GM21717 (cell line): ENCODE measurements around the gene RNU1-3.
"Not testable (repeated sequence)": the region's sequence is repeated elsewhere in the genome, so short reads cannot be mapped to it uniquely, and the experiment has no call there.

ENCODE experiments used
- ATAC-seq: cut with Tn5 transposase; IDR thresholded peaks from one replicate; pipeline ENCODE4 v1.9.1; 2021; ENCODE audit warnings: mild to moderate bottlenecking, moderate library complexity; ENCODE audit not compliant: unreplicated experiment

RNU1-3 gene

DNA sequence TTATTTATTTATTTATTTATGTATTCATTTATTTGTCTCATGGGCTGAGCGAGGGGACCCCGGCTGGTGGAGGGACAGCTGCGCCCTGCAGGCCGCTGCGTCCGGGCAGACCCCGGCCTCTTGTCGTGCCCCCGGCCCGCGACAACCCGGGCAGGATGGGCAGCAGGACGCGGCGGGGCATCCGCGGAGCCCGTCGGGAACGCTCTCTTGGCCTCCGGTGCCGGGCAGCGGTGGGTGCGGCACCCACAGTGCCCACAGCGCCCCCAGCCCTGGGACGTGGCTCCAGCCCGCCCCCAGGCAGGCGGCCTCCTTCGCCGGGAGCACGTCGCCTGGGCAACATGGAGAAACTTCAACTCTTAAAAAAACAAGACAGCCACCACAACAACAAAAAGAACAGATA lies 8.5 kb downstream of the RNU1-3 start:
- not testable (repeated sequence) for ATAC-seq

GRCh38 chr1:16656981-16657683 lies 9.6 kb downstream of the RNU1-3 start:
- not testable (repeated sequence) for ATAC-seq

GRCh38 chr1:16656574-16656973 lies 10.2 kb downstream of the RNU1-3 start:
- ATAC-seq: not testable (repeated sequence)

- ATAC-seq: not testable (repeated sequence)
Observed at GRCh38 chr1:16651560-16651959, 15.2 kb downstream of the RNU1-3 start.

DNA sequence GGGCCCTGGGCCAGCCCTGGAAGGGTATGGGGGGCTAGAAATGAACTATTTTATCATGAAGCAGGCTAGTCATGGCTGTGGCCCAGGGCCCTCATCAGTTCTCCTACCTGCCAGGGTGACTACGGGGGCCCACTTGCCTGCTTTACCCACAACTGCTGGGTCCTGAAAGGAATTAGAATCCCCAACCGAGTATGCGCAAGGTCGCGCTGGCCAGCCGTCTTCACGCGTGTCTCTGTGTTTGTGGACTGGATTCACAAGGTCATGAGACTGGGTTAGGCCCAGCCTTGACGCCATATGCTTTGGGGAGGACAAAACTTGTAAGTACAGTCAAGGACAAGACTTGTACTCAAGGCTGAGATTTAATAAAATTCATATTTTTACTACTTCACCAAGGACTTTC lies 16.8 kb downstream of the RNU1-3 start:
- ATAC-seq: not testable (repeated sequence)

GRCh38 chr1:16649390-16649789 lies 17.4 kb downstream of the RNU1-3 start:
- ATAC-seq: not testable (repeated sequence)

- not testable (repeated sequence) for ATAC-seq
Observed at GRCh38 chr1:16648756-16649155, 18.0 kb downstream of the RNU1-3 start.

DNA sequence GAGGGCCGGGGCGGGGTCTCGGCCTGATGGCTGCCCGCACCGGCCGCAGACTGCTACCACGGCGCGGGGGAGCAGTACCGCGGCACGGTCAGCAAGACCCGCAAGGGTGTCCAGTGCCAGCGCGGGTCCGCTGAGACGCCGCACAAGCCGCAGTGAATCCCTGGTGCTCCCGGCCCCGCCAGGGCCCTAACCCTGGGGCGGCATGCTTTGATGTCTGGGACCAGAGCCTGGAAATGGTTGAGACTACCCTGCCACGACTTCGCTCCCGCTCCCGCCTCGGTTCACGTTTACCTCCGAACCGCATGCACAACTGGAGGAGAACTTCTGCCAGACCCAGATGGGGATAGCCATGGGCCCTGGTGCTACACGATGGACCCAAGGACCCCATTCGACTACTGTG lies 18.5 kb downstream of the RNU1-3 start:
- not testable (repeated sequence) for ATAC-seq

DNA sequence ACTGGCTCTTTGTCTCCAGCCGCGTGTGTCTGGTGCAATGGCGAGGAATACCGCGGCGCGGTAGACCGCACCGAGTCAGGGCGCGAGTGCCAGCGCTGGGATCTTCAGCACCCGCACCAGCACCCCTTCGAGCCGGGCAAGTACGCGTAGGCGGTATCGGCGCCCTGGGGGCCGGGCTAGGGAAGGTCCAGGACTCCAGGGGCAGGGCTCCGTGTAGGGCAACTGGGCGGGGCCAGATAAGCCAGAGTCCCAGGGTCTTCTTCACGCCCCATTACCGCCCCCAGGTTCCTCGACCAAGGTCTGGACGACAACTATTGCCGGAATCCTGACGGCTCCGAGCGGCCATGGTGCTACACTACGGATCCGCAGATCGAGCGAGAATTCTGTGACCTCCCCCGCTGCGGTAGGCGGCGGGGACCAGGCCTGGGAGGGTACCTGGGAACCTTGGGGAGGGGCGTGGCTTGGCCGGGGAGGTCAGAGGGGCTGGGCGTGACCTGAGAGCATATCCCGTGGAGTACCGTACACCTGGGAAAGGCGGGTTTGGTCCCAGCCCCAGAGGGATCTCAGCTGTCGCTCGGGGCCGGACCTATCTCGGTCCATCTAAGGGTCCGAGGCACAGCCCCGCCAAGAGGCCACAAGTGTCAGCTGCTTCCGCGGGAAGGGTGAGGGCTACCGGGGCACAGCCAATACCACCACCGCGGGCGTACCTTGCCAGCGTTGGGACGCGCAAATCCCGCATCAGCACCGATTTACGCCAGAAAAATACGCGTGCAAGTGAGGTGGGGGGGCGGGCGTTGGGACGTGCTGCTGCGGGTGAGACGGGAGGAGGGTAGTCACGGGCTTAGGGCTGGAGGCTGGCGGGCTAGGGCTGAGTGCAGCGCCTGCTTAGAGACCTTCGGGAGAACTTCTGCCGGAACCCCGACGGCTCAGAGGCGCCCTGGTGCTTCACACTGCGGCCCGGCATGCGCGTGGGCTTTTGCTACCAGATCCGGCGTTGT lies 19.3 kb downstream of the RNU1-3 start:
- ATAC-seq: not testable (repeated sequence)

DNA sequence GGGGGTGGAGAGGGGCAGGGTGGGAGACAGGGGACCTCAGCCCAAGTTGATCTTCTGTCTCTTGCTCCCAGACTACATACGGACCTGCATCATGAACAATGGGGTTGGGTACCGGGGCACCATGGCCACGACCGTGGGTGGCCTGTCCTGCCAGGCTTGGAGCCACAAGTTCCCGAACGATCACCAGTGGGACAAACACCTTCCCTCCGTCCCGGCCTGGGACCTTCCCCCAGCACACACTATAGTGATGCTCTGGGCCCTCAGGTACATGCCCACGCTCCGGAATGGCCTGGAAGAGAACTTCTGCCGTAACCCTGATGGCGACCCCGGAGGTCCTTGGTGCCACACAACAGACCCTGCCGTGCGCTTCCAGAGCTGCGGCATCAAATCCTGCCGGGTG lies 20.0 kb downstream of the RNU1-3 start:
- not testable (repeated sequence) for ATAC-seq

- ATAC-seq: not testable (repeated sequence)
Observed at GRCh38 chr1:16646061-16646664, 20.6 kb downstream of the RNU1-3 start.

DNA sequence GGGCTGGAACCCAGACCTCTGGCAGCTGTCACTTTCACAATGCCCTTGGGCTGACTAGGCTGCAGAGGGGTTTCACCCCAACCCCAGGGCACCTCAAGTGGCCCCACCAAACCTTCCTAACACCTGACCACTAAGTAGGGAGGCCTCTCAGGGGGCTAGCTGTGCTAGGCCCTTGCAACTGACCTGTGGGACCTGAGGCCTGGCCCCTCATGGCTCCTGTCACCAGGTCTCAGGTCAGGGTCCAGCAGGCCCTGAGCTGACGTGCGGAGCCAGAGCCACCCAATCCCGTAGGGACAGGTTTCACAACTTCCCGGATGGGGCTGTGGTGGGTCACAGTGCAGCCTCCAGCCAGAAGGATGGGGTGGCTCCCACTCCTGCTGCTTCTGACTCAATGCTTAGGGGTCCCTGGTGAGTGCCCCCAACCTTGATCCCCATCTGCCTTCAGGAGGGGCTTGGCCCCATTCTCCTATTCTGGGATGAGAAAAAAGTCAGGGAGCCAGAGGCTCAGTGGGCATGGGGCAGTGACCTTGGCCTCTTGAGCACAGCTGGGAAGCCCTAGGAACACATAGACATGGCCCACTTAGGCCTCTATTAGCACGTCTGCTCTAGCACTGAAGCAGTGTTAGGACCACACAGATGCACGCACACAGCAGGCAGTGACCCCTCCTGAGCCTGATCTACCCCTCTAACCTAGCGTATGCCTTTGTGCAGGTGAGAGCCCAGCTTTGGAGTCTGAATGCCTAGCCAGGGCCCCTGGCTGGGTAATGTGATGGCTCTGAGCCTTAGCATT lies 21.3 kb downstream of the RNU1-3 start:
- ATAC-seq: peak; percentile 2

DNA sequence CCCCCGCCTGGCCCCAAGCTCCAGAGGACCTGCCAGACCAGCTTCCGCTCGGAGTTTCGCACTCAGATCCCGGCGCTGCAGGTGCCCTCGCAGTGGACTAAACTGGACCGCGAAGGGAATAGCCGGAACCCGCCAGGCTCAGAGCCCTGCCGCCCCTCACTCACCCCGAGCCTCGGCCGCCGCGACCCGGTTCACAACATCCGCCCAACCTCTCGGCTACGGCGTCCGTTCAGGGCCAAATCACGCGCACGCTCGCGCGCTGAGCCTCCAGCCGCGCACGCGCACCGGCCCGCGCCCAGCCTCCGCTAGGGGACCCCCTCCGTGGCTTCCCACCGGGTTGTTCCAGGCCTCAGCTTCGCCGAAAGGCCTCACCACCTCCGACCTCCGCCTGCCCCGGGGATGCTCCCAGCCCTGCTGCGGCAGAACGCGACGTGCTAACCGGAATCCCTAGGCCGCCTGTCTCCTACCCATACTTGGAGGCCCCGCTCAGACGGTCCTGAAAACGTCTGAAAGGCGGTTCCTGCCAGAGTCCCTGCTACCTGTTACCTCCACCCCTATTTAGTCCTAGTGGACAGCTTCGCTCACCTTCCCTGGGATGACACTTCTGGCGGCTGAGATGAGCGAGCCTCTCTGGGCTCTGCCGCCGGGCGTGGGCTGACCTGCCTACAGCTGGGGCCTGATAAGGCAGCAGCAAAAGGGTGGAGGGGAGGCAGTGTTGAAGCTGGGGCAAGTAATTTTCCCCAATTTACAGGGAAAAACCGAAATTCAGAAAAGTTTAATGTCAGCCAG lies 22.1 kb downstream of the RNU1-3 start:
- ATAC-seq: peak; percentile 59

DNA sequence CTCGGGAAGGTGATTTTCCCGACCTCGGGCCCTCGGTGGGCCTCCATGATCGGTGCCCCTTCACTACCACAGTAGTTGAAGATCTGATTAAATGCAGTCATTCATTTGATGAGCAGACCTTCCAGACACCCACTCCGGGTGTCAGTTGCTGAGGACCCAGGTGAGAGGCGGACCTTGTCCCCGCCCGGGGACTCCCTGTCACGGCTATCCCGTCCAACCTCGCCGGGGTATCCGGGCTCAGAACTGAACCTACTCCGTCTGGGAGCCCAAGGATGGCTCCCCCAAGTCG lies 22.6 kb downstream of the RNU1-3 start:
- ATAC-seq: no peak

DNA sequence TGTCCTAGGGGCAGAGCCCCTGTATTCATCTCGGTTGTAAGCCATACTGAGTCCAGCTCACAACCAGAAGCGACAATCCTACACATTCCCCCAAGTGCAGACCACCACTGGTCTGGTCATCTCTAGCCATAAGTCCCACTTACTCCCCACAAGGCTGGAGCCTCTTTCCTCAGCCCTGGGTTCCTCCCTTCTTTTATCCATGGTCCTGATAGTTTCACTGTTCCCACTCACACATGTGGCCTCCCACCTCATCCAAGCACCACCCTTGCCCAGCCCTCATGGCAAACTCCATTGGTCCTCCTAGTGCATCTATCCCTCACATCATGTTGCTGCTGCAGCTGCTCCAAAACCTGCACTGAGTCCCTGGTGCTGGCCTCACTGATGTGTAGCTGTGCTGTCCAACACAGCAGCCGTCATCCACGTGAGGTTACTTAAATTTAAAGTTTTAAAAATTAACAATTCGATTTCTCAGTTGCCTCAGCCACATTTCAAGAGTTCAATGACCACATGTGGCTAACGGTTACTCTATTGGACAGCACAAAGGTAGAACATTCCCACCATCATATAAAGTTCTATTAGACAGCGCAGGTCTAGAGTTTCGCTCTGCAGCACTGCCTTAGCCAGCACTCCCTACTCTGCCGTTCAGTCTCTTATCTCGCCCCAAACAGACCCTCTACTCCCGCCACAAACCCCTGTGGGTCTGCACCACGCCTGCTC lies 23.1 kb downstream of the RNU1-3 start:
- ATAC-seq: not testable (repeated sequence)

GRCh38 chr1:16643001-16643411 lies 23.7 kb downstream of the RNU1-3 start:
- ATAC-seq: not testable (repeated sequence)

DNA sequence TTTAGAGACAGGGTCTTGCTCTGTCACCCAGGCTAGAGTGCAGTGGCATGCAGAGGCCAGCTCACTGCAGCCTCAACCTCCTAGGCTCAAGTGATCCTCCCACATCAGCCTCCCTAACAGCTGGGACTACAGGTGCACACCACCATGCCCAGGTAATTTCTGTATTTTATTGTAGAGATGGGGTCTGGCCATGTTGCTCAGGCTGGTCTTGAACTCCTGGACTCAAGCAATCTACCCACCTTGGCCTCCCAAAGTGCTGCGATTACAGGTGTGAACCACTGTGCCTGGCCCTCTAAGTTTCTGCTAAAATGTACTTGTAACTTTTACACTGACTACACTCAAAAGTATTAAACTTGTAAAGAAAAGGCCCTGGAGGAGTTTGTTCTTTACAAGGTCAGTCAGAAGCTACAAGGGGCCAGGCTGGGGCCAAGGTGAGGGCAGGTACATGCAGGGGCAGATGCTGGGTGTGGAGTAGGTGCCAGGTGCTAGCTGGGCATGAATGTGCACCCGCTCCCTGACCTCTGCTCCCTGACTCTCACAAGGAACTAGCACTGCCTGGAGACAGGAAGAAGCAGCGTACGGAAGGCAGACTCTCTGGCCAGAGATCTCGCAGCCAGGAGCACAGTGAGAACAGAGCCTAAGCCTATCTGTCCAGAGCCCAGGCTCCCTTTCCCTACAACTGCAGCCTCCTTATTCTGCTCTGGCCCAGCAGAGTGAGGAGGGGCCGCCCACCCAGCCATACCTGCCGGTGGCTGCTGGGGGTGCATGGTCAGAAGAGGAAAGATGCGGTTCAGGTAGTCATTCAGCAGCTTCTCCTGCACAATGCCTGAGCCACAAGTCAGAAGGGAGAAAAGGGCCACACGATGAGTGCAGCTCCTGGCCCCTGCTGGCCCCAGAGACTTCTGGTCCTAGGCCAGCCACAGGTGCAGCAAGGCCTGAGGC lies 24.5 kb downstream of the RNU1-3 start:
- ATAC-seq: not testable (repeated sequence)
